Brain microvascular endothelial cell (primary cell): ENCODE measurements around the gene XG.
"Not testable (repeated sequence)": the region's sequence is repeated elsewhere in the genome, so short reads cannot be mapped to it uniquely, and the experiment has no call there.

Experiments used
- DNase-seq: peaks from one replicate; pipeline ENCODE4 v3.0.0-alpha.2; 2020
- H3K27ac ChIP-seq: fragments of 250-450 bp; sonication (Bioruptor Pico); 2 replicates; pipeline ENCODE4 v1.5.1; 2020; ENCODE audit warnings: mild to moderate bottlenecking, moderate library complexity
- H3K27me3 ChIP-seq: fragments of 250-450 bp; sonication (Bioruptor Pico); replicated peaks from 2 replicates; pipeline ENCODE4 v1.5.1; 2020; ENCODE audit warnings: mild to moderate bottlenecking
- H3K36me3 ChIP-seq: fragments of 250-450 bp; sonication (Bioruptor Pico); replicated peaks from 2 replicates; pipeline ENCODE4 v1.5.1; 2020; ENCODE audit warnings: mild to moderate bottlenecking
- H3K4me3 ChIP-seq: 2 replicates; pipeline ENCODE4 v1.5.1; 2011; ENCODE audit warnings: low read depth, mild to moderate bottlenecking, control low read depth, low read length, moderate library complexity
- CTCF ChIP-seq: IDR thresholded peaks from 2 replicates; pipeline ENCODE4 v1.5.1; 2011; ENCODE audit warnings: low read depth, mild to moderate bottlenecking, moderate library complexity, low read length, control low read depth, inconsistent platforms; ENCODE audit errors: missing control alignments
- in situ Hi-C: cut with HindIII; loops from 2 replicates; pipeline ENCODE4 v1.10.0; 2017; ENCODE audit warnings: low sequenced_read_pairs, low pct_ligation_motif_present

XG gene

DNA sequence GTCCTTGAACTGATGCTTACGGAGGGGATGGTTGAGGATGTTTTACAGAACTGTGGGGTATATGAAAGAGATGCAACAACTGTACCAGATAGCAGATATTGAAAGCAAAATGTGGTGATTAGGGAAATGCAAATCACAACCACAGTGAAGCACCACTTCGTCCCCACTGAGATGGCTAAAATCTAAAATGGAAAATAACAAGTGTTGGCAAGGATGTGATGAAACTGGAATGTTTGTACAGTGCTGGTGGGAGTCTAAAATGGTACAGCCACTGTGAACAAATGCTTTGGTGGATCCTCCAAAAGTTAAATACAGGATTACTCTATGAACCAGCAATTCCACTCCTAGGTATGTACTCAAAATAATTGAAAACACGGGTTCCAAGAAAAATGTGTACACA is 22.9 kb downstream of the XG start:
- in situ Hi-C loops, result no loop called here
- H3K4me3 ChIP-seq, result no peak overlapping the region
- H3K36me3 ChIP-seq, result no peaks in the 10 kb centered on the region
- DNase-seq, result no peak
- no peaks in the 10 kb centered on the region for H3K27me3 ChIP-seq
- H3K27ac ChIP-seq, result no peak overlapping the region
- TF ChIP-seq CTCF, result no peak

DNA sequence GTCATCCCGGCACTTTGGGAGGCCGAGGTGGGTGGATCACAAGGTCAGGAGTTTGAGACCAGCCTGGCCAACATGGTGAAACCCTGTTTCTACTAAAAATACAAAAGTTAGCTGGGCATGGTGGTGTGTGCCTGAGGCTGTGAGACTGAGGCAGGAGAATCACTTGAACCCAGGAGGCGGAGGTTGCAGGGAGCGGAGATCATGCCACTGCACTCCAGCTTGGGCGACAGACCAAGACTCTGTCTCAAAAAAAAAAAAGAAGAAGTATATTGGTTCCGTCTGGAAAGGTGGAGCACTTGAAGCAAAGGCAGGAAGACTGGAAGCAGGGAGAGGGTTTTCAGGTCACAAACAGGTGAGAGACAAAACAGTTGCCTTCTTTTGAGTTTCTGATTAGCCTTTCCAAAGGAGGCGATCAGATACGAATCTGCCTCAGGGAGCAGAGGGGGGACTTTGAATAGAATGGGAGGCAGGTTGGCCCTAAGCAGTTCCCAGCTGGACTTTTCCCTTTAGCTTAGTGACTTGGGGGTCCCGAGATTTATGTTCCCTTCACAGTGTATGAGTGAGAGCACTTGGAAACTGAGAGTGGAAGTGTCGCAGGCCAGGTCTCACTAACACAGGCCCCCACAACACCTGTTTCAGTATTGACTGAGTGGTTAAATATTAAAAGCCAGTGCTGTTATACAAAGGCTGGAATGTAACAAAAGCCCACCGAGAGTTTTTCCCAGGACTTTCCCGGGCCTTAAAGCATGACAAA is 28.8 kb downstream of the XG start:
- H3K36me3 ChIP-seq, DNase-seq, H3K27me3 ChIP-seq, H3K4me3 ChIP-seq, H3K27ac ChIP-seq, in situ Hi-C loops: not testable (repeated sequence)

- in situ Hi-C loops, result no loop called here
- Histone ChIP-seq H3K36me3 (no peaks in the 10 kb centered on the region), H3K27me3 (no peaks in the 10 kb centered on the region), H3K27ac (no peak overlapping the region), H3K4me3 (no peak overlapping the region)
- no peak for TF ChIP-seq CTCF
- DNase-seq, result no peak
These were observed 29.4 kb downstream of the XG start for GRCh38 chrX:2781226-2781571.

- no peak overlapping the region for H3K27ac ChIP-seq
- H3K27me3 ChIP-seq, result no peaks in the 10 kb centered on the region
- H3K36me3 ChIP-seq, result no peaks in the 10 kb centered on the region
- no peak for DNase-seq
- H3K4me3 ChIP-seq, result no peak overlapping the region
- TF ChIP-seq CTCF, result no peak
- in situ Hi-C loops, result no loop called here
These were observed 29.9 kb downstream of the XG start for GRCh38 chrX:2781698-2782097.

GRCh38 chrX:2782171-2782570 is 30.3 kb downstream of the XG start:
- TF ChIP-seq CTCF, result no peak
- DNase-seq, result no peak
- Histone ChIP-seq H3K27me3 (no peaks in the 10 kb centered on the region), H3K4me3 (no peak overlapping the region), H3K27ac (no peak overlapping the region), H3K36me3 (no peaks in the 10 kb centered on the region)
- in situ Hi-C loops, result no loop called here

GRCh38 chrX:2782778-2783177 is 30.9 kb downstream of the XG start:
- in situ Hi-C loops, result no loop called here
- Histone ChIP-seq H3K36me3 (no peaks in the 10 kb centered on the region), H3K27me3 (no peaks in the 10 kb centered on the region), H3K27ac (no peak overlapping the region), H3K4me3 (no peak overlapping the region)
- no peak for TF ChIP-seq CTCF
- DNase-seq, result no peak
